Stimulated activated CD4-positive, alpha-beta T cell treated with anti-CD3 and anti-CD28 coated beads, Interleukin-15, amount 100 ng/mL, for 48 hours (primary cell): Measurements from ENCODE around the gene OFD1.
A peak's percentile ranks its signal among the peaks of the same experiment; 100 is the strongest.
"Not testable (repeated sequence)": the region's sequence is repeated elsewhere in the genome, so short reads cannot be mapped to it uniquely, and the experiment has no call there.

Experiments
- DNase-seq, 2 donors: peaks; one replicate each; pipeline ENCODE4 v3.0.0-alpha.2; 2020; ENCODE audit warnings: low read depth in 2 of 2

Gene OFD1

DNA sequence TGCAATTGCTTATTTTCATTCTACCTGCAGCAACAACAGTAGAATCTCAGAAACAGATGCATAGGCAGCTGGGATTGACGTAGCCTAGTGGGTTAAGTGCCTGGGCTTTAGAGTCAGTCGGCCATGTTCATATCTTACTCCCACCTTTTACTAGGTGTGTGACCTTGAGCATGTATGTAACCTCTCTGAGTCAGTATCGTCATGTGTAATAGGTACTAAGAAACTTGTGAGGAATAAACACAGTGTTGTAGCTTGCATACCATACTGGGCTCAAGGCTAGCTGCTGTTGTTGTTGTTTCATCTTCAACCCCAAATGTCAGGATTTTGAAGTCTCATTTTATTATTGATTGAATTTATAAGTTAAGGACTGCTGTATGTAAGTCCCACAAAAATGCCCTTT is 31.4 kb upstream of the OFD1 start:
- no peak for DNase-seq

GRCh38 chrX:13703589-13703988 is 31.0 kb upstream of the OFD1 start:
- no peak for DNase-seq

GRCh38 chrX:13711141-13711540 is 23.4 kb upstream of the OFD1 start:
- DNase-seq, result no peak

- DNase-seq, result no peak
Measured at GRCh38 chrX:13716455-13716854, 18.1 kb upstream of the OFD1 start.

DNA sequence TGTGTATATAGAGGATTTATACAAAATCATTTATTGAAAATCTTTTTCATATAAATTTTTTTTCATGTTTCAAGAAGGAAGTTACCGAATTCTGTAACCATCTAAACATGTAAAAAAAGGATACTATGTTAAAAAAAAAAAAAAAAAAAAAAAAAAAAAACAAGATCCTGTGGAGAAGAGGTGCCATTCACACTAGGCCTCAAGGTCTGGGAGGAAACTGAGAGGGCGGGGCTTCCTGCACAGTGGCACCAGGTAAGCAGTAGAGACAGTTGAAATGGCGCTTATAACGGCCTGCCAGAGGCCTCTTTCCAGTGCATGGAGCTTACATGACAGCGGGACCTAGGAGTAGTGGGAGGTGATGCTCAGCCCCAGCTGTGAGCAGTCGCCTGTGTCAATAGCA is 17.6 kb upstream of the OFD1 start:
- no peak for DNase-seq

DNA sequence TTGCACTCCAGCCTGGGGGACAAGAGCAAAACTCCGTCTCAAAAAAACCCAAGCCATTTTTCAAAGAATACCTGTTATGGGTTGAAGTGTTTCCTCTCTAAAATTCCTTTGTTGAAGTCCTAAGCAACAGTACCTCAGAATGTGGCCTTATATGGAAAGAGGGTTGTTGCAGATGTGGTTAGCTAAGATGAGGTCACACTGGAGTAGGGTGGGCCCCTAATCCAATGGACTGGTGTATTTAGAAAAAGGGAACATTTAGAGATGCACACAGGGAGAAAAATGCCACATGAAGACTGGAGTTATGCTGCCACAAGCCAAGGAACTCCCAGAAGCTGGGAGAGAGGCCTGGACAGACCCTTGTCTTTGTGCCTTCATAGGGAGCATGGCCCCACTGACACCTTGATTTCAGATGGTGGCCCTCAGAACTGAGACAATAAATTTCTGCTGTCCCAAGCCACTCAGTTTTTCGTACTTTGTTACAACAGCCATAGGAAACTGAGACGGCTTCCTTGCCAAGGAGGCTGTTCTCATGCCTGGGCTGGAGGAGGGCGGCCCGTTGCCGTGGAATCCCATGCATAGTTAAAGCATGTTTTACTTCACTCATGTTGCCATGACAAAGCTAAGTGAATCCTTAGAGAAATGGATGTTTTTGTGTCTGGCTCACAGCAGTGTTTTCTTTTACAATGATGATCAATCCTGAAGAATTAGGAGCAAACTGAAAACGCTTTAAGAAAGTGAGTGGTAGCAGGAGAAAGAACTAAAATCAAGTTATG is 16.7 kb upstream of the OFD1 start:
- DNase-seq, result no peak

DNA sequence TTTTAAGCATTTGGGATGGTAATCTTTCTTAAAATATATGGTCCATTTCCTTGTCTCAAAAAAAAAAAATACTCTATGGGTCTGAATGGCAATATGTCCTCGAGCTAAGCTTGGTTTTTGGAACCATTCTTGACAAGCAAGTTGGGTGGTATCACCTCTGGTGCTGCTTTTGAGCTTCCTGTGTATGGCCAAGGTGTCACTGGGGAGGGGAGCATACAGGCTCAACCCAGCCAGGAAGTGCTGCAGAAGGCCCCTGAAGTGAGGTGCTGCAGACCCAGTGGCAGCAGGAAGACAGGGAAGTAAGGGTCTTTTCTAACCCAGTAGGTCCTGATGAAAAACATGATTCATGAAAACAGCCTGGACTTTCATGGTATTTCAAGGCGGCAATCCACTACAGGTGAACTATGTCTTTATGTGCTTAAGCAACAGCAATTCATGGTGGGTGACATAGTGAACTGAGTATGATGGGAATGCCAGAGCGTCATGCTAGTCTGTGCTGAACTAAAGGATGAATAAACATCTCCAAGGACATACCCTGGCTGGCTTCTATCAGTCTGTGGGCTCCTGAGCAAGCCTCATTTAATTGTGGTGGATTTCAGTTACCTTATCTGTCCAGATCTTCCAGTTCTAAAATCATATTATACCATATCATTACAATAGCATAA is 15.2 kb upstream of the OFD1 start:
- no peak for DNase-seq

- DNase-seq, result no peak
Measured at GRCh38 chrX:13721371-13721770, 13.2 kb upstream of the OFD1 start.

GRCh38 chrX:13721819-13722519 is 12.6 kb upstream of the OFD1 start:
- DNase-seq, result no peak

GRCh38 chrX:13724878-13725277 is 9.7 kb upstream of the OFD1 start:
- not testable (repeated sequence) for DNase-seq

GRCh38 chrX:13726583-13726982 is 8.0 kb upstream of the OFD1 start:
- not testable (repeated sequence) for DNase-seq

GRCh38 chrX:13730523-13730922 is 4.0 kb upstream of the OFD1 start:
- not testable (repeated sequence) for DNase-seq

DNA sequence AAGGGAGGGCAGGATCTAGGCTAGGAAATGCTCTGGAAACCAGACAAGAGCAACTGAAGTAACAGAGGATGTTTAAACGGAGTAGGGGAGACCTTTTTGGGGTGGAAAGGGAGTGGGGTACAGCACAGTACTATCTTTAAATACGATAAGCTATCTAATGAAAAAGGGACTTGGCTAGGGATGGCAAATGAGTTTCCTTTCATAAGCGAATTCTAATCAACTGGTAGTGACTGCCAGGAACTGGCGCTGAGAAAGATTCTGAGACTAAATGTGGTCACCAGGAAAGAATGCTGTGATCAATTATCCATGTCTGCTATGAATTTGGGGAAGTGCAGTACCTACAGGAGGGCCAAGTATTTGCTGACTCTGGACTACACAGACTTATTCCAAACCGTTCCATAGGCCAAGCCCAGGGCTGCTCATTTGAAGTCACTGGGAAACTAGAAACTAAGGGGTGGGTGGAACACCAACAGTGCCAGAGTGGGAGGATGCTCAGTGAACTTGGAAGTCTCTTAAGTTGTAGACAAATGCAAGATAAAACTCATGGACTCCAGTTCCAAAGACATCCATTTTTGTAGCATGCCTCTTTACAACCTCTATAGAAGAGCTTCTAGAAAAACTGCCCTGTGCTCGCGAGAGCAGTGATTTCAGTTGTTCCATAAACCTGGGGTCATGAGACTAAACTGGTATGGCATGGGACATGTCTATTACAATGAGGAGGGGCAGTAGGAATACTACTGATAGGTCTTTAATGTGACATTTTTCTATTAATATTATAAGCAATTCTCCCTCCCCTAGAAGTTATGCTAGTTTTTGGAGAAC is 2.1 kb upstream of the OFD1 start:
- DNase-seq, result no peak

DNA sequence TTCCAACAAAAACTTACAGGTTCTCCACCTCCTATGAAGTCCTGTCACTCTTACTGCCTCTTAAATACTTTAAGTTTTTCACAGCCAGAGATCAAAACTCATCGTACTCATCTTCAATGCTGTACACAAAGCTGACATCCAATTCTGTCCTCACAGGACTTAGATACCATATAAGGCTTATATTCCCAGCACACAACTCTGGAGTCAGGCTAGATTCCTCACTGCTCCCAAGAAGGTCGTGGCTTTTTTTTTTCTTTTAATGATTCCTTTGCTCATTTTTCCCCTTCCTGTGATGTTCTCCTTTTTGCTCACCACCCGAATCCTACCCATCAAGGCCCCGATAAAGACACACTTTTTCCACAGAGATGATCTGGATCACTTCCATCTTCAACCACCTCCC is 1.0 kb upstream of the OFD1 start:
- no peak for DNase-seq

DNA sequence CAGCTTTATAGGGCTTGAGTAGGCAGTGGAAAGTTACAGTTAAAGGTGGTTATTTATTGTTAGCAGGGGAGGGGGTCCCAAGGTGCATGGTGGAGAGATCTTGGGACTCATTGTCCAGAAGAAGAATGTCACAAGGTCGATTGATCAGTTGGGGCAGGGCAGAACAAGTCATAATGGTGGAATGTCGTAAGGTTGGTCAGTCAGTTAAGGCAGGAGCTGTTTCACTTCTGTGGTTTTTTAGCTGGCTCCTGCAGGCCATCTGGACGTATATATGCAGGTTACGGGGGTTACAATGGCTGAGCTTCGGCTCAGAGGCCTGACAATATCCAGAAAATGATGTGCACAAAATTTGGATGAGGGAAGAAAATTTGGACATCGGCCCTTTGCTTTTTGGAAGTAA is 7.1 kb downstream of the OFD1 start:
- DNase-seq, result no peak

- peak in 1 of 2 donors; percentile 38 for DNase-seq
Measured at GRCh38 chrX:13742397-13743176, 8.0 kb downstream of the OFD1 start.

DNA sequence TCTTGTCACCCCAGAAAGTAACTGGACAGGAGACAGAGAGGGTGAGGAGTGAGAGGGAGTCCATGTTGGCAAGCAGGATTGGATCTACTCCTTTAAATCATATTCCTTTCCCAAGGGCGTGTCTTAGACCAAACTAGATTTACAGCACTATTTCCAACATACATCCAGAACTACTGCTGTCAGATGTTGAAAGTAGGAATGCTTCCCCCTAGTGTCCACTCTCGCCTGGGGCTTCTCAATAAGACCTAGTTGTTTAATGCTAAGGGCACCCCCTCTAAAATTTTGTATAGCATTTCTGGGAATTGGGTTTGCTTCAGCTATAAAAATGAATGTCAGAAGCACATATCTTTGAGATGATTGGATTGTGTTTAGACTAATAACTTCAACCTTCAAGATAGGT is 13.3 kb downstream of the OFD1 start:
- no peak for DNase-seq

DNA sequence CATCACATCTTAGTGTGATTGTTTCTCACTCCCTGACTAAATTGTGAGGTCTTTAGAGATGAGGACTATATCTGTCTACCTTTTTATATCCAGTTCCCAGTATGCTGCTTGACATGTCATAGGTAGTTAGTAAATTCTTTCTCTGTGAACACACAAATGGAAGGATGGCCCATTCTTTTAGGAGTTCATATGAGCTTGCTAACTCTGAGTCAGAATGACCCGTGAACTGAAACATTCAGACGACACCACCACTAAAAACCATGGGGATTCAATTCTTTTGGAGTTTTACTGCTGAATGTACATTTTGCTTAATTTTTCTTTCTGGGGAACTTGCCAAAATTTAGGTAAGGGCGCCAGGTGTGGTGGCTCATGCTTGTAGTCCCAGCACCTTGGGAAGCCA is 13.9 kb downstream of the OFD1 start:
- no peak for DNase-seq

DNA sequence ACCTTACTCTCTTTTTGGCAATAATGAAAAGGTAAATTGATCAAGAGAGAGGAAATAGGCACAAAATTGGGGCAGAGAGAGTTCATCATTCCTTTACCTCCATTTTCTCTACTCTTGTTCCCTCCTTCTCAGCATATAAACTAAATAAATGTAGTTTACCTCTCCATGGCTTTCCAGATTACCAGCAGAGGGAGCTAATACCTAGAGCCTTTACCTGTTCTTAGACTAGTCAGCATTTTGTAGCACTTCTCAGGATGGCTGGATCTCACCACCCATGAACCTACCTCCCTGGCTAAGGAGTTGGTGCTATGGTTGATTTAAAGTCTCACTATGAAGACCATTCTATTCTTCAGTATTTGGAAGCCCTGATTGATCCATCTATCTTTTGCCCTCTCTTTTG is 15.7 kb downstream of the OFD1 start:
- no peak for DNase-seq

- DNase-seq, result no peak
Measured at GRCh38 chrX:13750812-13751211, 16.3 kb downstream of the OFD1 start.

DNA sequence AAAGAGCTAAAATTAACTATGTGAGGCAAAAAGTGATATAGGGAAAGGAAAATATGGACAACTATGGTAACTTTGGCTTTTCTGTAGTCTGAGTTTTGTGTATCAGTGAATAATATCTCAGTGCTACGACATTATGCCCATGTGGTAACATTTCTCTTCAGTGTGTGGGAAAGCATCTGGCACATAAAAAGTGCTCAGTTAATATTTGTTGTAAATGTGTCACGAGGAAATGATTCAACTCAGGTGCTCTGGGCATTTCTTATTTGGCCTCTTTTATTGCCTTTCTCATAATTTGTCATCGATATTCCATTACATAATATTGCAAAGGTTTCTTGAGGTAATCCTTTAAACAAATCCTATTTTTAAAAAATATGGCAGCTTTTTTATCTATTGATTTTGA is 17.6 kb downstream of the OFD1 start:
- no peak for DNase-seq
